ENCODE measurements around the gene PHF1.

Gene PHF1

DNA sequence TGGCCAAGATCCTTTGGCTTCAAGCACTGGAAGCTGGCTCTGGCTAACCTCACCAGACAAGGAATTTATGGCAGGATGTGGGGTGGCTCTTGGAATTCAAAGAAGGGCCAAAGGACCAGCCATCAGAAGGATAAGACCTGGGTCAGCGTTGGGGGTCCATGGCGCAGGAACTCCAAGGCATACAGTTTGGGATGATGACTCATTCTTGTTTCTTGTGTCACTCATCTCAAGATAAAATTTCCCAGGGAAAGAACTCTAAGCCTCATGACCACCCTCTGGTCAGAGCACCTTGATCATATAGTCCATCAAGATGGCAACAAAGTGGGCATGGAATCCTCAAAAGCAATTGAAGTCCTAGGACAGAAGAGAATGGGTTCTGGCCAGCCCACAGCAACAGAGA, 48.4 kb downstream of the PHF1 start:
- DNase-seq: no peak
